GM13977 (cell line): Measurements from ENCODE around the gene PDIA5.

Experiments
- DNase-seq: peaks from one replicate; pipeline ENCODE4 v3.0.0; 2012; ENCODE audit warnings: low spot score
- CTCF ChIP-seq: IDR thresholded peaks from 2 replicates; pipeline ENCODE4 v1.5.1; 2012; ENCODE audit warnings: mild to moderate bottlenecking, control low read depth; ENCODE audit not compliant: insufficient read depth; ENCODE audit errors: extremely low read depth, missing control alignments
- in situ Hi-C: fragments of 300-500 bp; cut with MboI; formaldehyde crosslinking; loops from one replicate; pipeline ENCODE4 v1.12.0; 2022; ENCODE audit warnings: low sequenced_read_pairs, low pct_unique_long_range_greater_than_20kb, mixed read lengths, inconsistent platforms; ENCODE audit not compliant: unreplicated experiment

The PDIA5 gene

GRCh38 chr3:123100193-123100776 is 33.5 kb downstream of the PDIA5 start:
- TF ChIP-seq CTCF: no peak
- no peak for DNase-seq
- in situ Hi-C loops: no loop called here

- no peak for TF ChIP-seq CTCF
- DNase-seq: no peak
- in situ Hi-C loops: no loop called here
Measured at GRCh38 chr3:123102249-123102648, 35.4 kb downstream of the PDIA5 start.

GRCh38 chr3:123102826-123103225 is 36.0 kb downstream of the PDIA5 start:
- no peak for DNase-seq
- in situ Hi-C loops: no loop called here
- TF ChIP-seq CTCF: no peak

GRCh38 chr3:123104550-123104949 is 37.7 kb downstream of the PDIA5 start:
- in situ Hi-C loops: no loop called here
- TF ChIP-seq CTCF: no peak
- no peak for DNase-seq

GRCh38 chr3:123105201-123106189 is 38.7 kb downstream of the PDIA5 start:
- DNase-seq: peak; percentile 64
- no peak for TF ChIP-seq CTCF
- in situ Hi-C loops: no loop called here

GRCh38 chr3:123110282-123110975 is 43.6 kb downstream of the PDIA5 start:
- in situ Hi-C loops: no loop called here
- no peak for DNase-seq
- no peak for TF ChIP-seq CTCF
